SU-DHL-6 (cell line): Measurements from ENCODE around the gene SP2.

ENCODE experiments used
- H2AFZ ChIP-seq: fragments of 200-600 bp; sonication (generic); 2 replicates; pipeline ENCODE4 v1.6.1; 2014; ENCODE audit warnings: low read depth, mild to moderate bottlenecking, moderate library complexity, mixed read lengths, antibody characterized with exemption, low read length; ENCODE audit not compliant: severe bottlenecking
- H3F3A ChIP-seq: fragments of 200-600 bp; shearing (Covaris generic); 2 replicates; pipeline ENCODE4 v1.6.0; 2016; ENCODE audit warnings: antibody characterized with exemption, mild to moderate bottlenecking; ENCODE audit not compliant: insufficient read depth
- H3K27ac ChIP-seq: fragments of 200-600 bp; sonication (generic); 2 replicates; pipeline ENCODE4 v1.5.1; 2016; ENCODE audit warnings: low read depth, mild to moderate bottlenecking, low read length, moderate library complexity, mixed read lengths
- H3K27me3 ChIP-seq: fragments of 200-600 bp; sonication (generic), shearing (Covaris generic); 2 replicates; pipeline ENCODE4 v1.6.0; 2014; ENCODE audit warnings: mild to moderate bottlenecking, low read length
- H3K36me3 ChIP-seq: fragments of 200-600 bp; sonication (generic); 2 replicates; pipeline ENCODE4 v1.6.1; 2014; ENCODE audit warnings: mild to moderate bottlenecking, low read length, mixed read lengths
- H3K4me2 ChIP-seq: fragments of 300-600, 200-600 bp; shearing (Covaris generic), sonication (generic); 2 replicates; pipeline ENCODE4 v1.6.0; 2014; ENCODE audit warnings: low read length, low read depth, mild to moderate bottlenecking; ENCODE audit not compliant: poor library complexity, severe bottlenecking
- H3K4me3 ChIP-seq: fragments of 200-600 bp; sonication (generic); 2 replicates; pipeline ENCODE4 v1.5.1; 2014; ENCODE audit warnings: antibody characterized with exemption, low read length, mild to moderate bottlenecking, mixed read lengths; ENCODE audit not compliant: insufficient read depth, poor library complexity, severe bottlenecking
- H3K79me2 ChIP-seq: fragments of 200-600 bp; sonication (generic); 2 replicates; pipeline ENCODE4 v1.6.1; 2014; ENCODE audit warnings: mild to moderate bottlenecking, low read length, moderate library complexity; ENCODE audit not compliant: insufficient read depth
- H3K9ac ChIP-seq: fragments of 200-600 bp; sonication (generic); 2 replicates; pipeline ENCODE4 v1.7.0; 2014; ENCODE audit warnings: mild to moderate bottlenecking, low read length
- H3K9me2 ChIP-seq: fragments of 200-600 bp; sonication (generic); replicated peaks from 2 replicates; pipeline ENCODE4 v1.6.1; 2014; ENCODE audit warnings: low read length; ENCODE audit not compliant: insufficient read depth
- H3K9me3 ChIP-seq: fragments of 200-600 bp; sonication (generic); 2 replicates; pipeline ENCODE4 v1.6.1; 2014; ENCODE audit warnings: low read length, mixed read lengths; ENCODE audit not compliant: insufficient read depth
- H4K20me1 ChIP-seq: fragments of 200-600 bp; sonication (generic); 2 replicates; pipeline ENCODE4 v1.6.1; 2014; ENCODE audit warnings: low read depth, mild to moderate bottlenecking, antibody characterized with exemption, low read length, moderate library complexity, mixed read lengths
- EZH2phosphoT487 ChIP-seq: fragments of 200-600 bp; sonication (generic), shearing (Covaris generic); conservative IDR thresholded peaks from 2 replicates; pipeline ENCODE4 v1.6.1; 2018; ENCODE audit warnings: mild to moderate bottlenecking, antibody characterized with exemption, low read length, moderate library complexity, mixed read lengths
- TF ChIP-seq, protein P1 (sequence below): fragments of 200-600 bp; sonication (generic); IDR thresholded peaks from one replicate; pipeline ENCODE4 v1.5.1; 2017; ENCODE audit warnings: antibody characterized with exemption, mild to moderate bottlenecking, low read length, moderate library complexity; ENCODE audit not compliant: insufficient read depth, poor library complexity, severe bottlenecking

The SP2 gene

DNA sequence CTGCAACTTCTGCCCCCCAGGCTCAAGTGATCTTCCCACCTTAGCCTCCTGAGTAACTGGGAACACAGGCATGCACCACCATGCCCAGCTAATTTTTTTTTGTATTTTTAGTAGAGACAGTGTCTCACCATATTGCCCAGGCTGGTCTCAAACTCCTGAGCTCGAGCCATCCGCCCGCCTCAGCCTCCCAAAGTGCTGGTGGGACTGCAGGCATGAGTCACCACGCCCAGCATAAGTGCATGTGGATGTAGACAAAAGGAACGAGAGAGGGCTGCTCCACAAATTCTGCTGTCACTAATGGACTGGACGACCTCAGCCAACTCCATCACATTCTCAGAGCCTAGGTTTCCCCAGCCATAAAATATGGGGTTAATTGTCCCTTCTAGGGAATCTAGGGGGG lies 7.7 kb upstream of the SP2 start:
- no peak overlapping the region for H3K4me2 ChIP-seq
- no peaks in the 10 kb centered on the region for H3F3A ChIP-seq
- no peak overlapping the region for H3K9ac ChIP-seq
- H3K36me3 ChIP-seq = no peaks in the 10 kb centered on the region
- no peaks in the 10 kb centered on the region for H3K79me2 ChIP-seq
- H3K9me3 ChIP-seq = no peaks in the 10 kb centered on the region
- no peak overlapping the region for H3K27ac ChIP-seq
- no peak overlapping the region for H3K4me3 ChIP-seq
- TF ChIP-seq, protein P1, sequence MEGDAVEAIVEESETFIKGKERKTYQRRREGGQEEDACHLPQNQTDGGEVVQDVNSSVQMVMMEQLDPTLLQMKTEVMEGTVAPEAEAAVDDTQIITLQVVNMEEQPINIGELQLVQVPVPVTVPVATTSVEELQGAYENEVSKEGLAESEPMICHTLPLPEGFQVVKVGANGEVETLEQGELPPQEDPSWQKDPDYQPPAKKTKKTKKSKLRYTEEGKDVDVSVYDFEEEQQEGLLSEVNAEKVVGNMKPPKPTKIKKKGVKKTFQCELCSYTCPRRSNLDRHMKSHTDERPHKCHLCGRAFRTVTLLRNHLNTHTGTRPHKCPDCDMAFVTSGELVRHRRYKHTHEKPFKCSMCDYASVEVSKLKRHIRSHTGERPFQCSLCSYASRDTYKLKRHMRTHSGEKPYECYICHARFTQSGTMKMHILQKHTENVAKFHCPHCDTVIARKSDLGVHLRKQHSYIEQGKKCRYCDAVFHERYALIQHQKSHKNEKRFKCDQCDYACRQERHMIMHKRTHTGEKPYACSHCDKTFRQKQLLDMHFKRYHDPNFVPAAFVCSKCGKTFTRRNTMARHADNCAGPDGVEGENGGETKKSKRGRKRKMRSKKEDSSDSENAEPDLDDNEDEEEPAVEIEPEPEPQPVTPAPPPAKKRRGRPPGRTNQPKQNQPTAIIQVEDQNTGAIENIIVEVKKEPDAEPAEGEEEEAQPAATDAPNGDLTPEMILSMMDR = no peak
- TF ChIP-seq EZH2phosphoT487 = no peak
- no peaks in the 10 kb centered on the region for H3K27me3 ChIP-seq
- no peaks in the 10 kb centered on the region for H4K20me1 ChIP-seq
- H2AFZ ChIP-seq = no peak overlapping the region
- no peaks in the 10 kb centered on the region for H3K9me2 ChIP-seq

DNA sequence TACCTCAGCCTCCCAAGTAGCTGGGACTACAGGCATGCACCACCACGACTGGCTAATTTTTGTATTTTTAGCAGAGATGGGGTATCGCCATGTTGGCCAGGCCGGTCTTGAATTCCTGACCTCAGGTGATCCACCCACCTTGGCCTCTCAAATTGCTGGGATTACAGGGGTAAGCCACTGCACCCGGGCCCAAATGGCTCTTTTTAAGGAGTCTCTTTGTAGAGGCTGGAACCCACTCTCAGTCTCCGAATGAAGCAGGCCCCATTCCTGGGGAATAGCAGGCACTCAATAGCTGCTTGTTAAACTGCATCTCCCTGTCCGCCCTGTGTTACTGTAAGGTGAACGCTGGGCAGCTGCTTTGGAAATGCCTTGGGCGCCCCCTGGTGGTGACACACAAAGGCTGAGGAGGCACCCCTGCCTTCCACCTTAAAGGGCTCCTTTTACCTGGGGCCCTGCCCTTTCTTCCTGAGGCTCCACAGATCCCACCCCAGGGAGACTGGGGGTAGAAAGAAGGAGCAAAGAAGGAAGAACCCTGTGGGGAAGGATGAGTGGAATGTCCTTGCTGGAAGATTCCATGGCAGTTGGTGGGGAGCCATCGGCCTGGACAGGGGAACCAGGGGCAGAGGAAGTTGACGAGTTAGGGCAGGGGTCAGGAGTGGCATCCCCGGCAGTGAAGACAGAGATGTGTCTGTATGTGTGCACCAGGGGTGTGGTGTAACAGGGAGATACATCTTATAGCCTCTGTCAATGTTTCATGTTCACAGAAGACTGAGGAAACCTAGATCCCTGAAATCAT lies 6.1 kb upstream of the SP2 start:
- Histone ChIP-seq H2AFZ (no peak overlapping the region), H4K20me1 (no peaks in the 10 kb centered on the region)
- TF ChIP-seq, protein P1 = peak; percentile 94
- no peak for TF ChIP-seq EZH2phosphoT487

DNA sequence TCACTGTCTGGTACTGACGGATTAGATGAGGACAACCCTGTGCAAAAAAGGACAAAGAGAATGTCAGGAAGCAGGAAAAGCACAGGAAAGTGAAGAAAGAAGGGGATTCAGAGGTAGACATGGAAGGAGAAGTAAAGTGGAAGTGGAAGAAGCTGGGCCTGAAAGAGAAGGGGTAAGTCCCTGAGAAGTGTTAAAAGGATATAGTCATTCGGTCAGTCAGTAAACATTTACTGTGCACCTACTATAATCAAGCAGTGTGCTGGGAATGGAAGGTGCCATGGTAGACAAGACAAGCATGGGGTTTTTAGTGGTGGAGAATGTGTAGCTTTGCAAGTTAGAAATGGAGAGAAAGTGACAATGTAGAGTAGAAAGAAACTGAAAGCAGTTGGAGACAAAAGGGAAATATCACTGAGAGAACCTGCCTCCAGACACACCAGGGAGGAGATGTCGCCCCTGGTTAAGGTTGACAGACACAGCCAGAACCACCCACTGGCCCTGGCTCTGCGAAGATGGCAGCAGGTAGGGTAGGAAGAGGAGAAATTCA lies 4.4 kb upstream of the SP2 start:
- H3K4me2 ChIP-seq = no peak overlapping the region
- no peaks in the 10 kb centered on the region for H3K36me3 ChIP-seq
- H3K4me3 ChIP-seq = no peak overlapping the region
- H3K27ac ChIP-seq = no peak overlapping the region
- H3K9me3 ChIP-seq = no peaks in the 10 kb centered on the region
- no peaks in the 10 kb centered on the region for H3K9me2 ChIP-seq
- no peaks in the 10 kb centered on the region for H4K20me1 ChIP-seq
- H3F3A ChIP-seq = no peaks in the 10 kb centered on the region
- no peak overlapping the region for H2AFZ ChIP-seq
- no peaks in the 10 kb centered on the region for H3K27me3 ChIP-seq
- peaks cover under 1% of the 10 kb centered on the region; the same call in 1 of the 2 replicates for H3K79me2 ChIP-seq
- no peak for TF ChIP-seq EZH2phosphoT487
- TF ChIP-seq, protein P1 = no peak
- H3K9ac ChIP-seq = no peak overlapping the region

More for the DNA sequence above, 6.1 kb upstream of the SP2 start:
- Histone ChIP-seq H3K4me3 (no peak overlapping the region), H3K9me3 (no peaks in the 10 kb centered on the region), H3F3A (no peaks in the 10 kb centered on the region), H3K36me3 (no peaks in the 10 kb centered on the region), H3K27ac (no peak overlapping the region), H3K79me2 (no peaks in the 10 kb centered on the region), H3K9ac (no peak overlapping the region), H3K27me3 (no peaks in the 10 kb centered on the region), H3K4me2 (no peak overlapping the region), H3K9me2 (no peaks in the 10 kb centered on the region)
